Stimulated activated CD8-positive, alpha-beta memory T cell treated with anti-CD3 and anti-CD28 coated beads, Interleukin-15, amount 100 ng/mL, for 24 hours (primary cell): ENCODE results near the gene FUT6.
"Not testable (repeated sequence)": the region's sequence is repeated elsewhere in the genome, so short reads cannot be mapped to it uniquely, and the experiment has no call there.

ENCODE experiments used
- DNase-seq: peaks from one replicate; pipeline ENCODE4 v3.0.0-alpha.2; 2020; ENCODE audit warnings: low read depth

The FUT6 gene

GRCh38 chr19:5839065-5840017, at the start of gene FUT6:
FUT6 (minus strand) TSS chr19:5839702; CDS start chr19:5832567, 7,135 bp downstream.
- no peak for DNase-seq

GRCh38 chr19:5884065-5884811, 44.7 kb upstream of the FUT6 start:
- not testable (repeated sequence) for DNase-seq

DNA sequence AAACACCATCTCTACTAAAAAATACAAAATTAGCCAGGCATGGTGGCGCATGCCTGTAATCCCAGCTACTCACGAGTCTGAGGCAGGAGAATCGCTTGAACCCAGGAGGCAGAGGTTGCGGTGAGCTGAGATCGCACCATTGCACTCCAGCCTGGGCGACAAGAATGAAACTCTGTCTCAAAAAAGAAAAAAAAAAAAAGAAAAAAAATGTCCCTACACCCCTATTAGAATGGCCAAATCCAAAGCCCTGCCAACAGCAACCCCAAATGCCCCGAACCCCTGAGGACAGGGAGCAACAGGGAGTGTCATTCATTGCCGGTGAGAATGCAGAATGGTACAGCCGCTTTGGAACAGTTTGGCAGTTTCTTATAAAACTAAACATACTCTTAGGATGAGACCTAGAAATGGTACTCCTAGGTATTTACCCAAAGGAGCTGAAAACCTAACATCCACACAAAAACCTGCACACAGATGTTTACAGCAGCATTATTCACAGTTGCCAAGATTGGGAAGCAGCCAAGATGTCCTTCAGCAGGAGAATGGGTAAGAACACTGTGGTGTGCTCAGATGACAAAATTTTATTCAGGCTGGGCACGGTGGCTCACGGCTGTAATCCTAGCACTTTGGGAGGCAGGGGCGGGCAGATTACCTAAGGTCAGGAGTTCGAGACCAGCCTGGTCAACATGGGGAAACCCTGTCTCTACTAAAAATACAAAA, 43.8 kb upstream of the FUT6 start:
- not testable (repeated sequence) for DNase-seq

DNA sequence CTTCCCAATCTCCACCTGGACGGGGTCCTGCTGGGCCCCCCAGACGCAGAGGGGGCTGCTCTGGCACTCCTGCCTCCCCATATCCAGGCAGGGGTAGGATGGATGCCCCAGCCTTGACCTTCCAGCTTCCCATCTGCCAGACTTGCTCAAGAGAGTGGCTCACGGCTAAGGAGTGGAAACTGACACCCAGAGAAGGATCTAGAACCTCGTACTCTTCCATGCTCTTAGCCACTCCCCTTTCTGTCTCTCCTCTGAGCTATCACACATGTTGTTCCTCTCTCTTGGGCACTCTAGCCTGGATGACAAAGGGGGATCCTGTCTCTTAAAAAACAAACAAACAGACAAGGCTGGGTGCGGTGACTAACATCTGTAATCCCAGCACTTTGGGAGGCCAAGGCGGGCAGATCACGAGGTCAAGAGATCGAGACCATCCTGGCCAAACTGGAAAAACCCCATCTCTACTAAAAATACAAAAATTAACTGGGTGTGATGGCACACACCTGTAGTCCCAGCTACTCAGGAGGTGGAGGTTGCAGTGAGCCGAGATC, 43.0 kb upstream of the FUT6 start:
- DNase-seq: no peak

- DNase-seq: no peak
Measured at GRCh38 chr19:5881543-5882299, 42.2 kb upstream of the FUT6 start.

GRCh38 chr19:5880604-5881078, 41.1 kb upstream of the FUT6 start:
- no peak for DNase-seq

GRCh38 chr19:5880196-5880595, 40.7 kb upstream of the FUT6 start:
- DNase-seq: no peak

- DNase-seq: no peak
Measured at GRCh38 chr19:5877882-5878281, 38.4 kb upstream of the FUT6 start.

DNA sequence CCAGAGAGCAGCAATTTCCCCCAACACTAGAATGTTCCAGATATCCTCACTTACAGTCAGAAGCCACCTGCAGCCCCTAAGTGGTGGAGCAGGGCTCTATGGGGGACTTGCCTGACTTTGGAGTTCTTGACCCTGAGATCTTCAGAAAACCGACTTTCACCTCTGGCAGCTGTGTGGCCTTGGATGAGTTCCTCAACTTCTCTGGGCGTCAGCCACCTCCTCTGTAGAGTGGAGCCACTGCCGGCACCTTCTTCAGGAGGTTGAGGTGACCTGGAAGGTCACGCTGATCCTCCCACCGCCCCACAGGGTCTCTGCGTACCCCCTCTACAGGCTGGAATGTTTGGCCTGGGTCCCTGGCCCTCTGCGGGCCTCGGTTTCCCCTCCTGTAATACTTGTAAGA, 37.9 kb upstream of the FUT6 start:
- no peak for DNase-seq

DNA sequence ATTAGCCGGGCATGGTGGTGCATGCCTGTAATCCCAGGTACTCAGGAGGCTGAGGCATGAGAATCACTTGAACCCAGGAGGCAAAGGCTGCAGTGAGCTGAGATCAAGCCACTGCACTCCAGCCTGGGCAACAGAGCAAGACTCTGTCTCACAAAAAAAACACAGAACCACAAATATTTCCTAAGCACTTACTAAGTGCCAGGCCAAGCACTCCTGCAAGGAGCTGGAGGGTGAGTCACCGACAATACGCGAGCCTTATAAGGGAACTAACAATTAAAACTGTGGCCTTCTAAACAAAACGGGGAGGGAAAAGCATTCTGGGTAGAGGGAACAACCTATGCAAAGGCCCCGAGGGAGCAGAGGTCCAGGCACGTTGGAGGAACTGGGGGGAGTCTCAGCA, 35.0 kb upstream of the FUT6 start:
- not testable (repeated sequence) for DNase-seq

DNA sequence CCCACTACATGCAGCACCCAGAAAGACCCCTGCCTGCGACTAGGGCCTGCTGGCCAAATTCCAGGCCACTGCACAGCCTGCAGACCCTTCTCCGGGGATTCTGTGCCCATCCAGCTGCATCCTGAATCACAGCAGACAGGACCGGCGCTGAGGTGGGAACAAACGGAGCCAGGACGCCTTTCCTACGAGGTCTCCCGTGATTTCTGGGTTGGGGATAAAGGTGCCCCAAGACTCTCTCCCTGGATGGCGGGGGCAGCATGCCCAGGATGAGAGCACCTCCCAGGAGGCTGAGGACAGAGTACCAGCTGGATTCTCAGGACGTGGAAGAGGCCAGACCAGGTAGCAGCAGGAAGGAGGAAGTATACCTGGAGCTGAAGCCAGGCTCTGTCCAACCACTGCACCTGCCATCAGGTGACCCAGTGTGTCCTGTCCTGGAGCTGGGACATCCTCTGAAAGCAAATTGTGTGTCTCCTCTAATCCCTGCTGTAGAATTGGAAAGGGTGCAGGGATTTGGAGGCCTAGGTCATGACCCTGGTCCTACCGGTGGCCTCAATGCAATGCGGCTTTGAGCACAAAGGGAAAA, 34.2 kb upstream of the FUT6 start:
- no peak for DNase-seq

DNA sequence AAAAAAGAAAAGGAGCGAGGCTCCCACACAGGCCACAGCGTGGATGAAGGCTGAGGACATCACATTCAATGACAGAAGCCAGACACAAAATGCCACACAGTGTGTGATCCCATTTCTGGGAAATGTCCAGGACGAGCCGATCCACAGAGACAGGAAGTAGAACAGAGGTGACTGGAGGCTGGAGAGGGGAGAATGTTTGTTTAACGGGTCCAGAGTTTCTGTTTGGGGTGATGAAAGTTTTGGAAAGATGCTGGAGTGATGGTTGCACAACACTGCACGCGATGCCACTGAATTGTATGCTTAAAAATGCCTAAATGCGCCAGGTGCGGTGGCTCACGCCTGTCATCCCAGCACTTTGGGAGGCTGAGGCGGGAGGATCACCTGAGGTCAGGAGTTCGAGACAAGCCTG, 31.5 kb upstream of the FUT6 start:
- DNase-seq: no peak

GRCh38 chr19:5867201-5868136, 28.0 kb upstream of the FUT6 start:
- no peak for DNase-seq

DNA sequence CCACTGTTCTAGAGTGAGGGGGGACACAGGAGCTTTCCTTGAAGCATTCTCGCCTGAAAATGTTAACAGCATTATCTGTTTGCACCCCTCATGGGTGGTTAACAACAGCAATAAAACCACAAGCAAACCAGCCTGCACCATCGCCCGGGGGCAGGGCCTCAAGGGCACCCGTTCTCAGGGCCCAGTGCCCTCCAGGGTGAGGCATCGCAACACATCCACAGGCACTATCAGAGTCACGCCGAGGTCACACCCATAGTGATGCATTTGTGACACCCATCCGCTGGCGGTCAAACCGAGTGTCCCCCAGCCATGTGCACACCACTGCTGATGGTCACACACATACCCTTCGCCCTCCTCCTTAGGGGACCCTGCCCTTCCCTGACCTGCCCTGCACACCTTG, 26.3 kb upstream of the FUT6 start:
- no peak for DNase-seq

DNA sequence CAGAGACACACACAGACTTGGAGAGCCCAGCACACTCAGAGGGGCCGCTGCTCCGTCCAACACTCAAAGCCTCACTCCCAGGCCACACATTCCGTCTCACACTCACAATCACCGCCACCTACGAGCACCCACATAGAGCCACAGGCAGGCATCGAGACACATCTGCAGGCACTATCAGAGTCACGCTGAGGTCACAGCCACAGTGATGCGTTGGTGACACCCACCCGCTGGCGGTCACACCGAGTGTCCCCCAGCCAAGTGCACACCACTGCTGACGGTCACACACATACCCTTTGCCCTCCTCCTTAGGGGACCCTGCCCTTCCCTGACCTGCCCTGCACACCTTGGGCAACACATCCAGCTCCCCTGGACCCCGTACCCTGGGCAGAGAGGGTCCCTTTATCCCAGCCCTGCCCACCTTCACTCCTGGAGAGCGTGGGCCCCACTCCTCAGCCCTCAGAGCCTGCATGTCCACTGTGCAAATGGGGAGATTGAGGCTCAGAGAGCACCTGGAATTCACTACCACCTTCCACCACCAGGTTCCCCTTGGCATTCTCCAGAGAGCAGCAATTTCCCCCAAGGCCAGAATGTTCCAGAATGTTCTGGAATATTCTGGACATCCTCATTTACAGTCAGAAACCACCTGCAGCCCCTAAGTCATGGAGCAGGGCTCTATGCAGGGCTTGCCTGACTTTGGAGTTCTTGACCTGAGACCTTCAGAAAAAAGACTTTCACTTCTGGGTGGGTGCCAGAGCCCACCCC, 25.4 kb upstream of the FUT6 start:
- DNase-seq: no peak

GRCh38 chr19:5864013-5864720, 24.7 kb upstream of the FUT6 start:
- DNase-seq: no peak

DNA sequence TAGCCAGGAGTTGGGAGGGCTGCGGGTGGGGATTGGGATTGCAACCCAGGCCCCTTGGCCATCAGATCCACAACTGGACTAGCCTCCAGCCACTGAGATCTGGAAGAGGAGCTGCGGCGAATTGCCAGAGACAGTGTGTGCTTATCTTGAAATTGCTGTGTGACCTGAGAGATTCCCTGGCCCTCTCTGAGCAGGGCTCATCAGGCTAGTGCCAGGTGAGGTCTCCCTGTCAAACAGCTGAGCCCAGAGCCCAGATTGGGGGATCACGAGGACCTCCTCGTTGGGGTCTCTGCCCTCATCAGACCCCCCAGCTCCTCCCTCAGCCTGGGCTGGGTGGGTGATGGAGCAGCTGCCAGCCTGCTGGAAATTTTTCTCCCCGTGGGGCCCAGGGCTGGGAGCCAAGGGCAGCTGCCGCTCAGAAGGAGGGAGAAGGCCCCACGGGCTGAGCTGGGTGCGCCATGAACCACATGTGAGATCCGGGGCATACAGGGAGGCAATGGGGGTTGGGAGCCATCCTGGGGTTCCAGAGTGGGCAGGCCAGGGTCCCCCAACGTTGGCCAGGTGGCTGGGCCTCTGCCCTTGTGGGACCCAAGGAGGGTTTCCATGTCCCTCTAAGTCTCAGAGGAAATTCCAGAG, 23.6 kb upstream of the FUT6 start:
- DNase-seq: no peak
